ENCODE measurements around the gene CDH23.
A peak's percentile ranks its signal among the peaks of the same experiment; 100 is the strongest.
"Not testable (repeated sequence)": the region's sequence is repeated elsewhere in the genome, so short reads cannot be mapped to it uniquely, and the experiment has no call there.

The CDH23 gene

DNA sequence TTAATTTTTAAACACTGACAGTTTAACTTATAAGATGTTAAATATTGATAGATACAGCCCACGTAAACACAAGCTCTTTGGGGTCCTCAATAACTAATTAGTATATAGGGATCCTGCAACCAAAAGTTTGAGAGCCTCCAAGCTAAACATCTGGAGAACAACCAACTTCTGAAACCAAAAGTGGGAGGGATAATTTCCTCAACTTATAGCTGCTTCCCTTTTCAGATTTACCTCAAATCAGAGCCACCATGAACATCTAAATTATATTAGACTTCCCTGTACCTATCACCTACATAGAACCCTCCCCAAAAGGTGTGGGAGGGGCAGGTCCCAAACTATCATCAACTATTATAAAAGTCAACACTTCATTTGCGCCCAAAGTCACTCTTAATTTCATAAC, 445.7 kb downstream of the CDH23 start:
- DNase-seq (ENCODE audit: low read depth), result no peak

DNA sequence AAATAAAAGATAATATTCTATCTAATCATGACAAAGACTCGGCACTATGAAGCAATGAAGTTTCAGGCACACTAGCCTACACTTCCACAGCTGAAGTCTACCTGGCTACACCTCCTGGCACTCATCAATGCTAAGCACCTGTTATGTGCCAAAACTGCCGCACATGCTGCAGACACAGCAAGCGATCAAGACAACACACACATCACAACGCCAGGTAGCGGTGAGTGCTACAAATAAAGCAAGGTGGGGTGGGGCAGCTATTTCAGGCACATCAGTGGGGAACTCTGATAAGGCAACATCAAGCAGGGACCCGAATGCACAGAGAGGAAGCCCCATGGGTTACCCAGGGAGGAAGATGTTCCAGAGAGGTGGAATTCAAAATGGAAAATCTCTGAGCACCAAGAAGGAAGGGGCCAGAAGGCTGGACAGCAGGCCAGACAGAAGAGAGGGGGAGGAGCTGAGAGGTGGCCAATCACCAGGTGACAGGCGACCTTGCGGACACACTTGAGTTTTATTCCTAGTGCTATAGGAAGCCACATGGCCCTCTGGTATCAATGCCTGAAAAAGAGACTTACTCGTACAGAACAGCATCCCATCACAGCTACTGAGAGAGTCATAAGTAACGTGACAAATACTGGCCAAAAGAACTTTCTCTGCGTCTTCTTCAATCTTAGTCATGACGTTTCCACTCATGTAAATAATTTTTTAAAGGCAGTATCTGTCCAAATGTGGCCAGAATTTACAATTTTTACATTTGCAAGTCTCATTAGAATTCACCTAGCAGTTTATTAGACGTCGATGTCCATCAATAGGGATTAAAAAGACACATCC, 446.4 kb downstream of the CDH23 start:
- DNase-seq (ENCODE audit: low read depth), result no peak

- DNase-seq (ENCODE audit: low read depth), result no peak
These were observed 447.4 kb downstream of the CDH23 start for GRCh38 chr10:71844084-71844483.

DNA sequence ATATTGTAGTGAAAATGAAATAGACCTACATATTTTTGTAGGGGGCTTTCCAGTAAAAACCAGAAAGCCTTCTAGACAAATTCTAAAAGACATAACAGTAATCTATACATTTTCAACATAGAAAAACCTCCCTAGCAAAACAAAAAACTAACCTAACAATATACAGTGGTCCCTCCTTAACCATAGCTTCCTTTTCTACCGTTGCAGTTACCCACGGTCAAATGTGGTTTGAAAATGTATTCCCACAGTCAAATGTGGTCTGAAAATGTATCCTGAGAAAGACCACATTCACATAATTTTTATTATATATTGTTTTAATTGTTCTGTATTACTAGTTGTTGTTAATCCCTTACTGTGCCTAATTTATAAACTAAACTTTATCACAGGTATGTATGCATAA, 448.0 kb downstream of the CDH23 start:
- no peak for DNase-seq (ENCODE audit: low read depth)

- DNase-seq (ENCODE audit: low read depth), result no peak
These were observed 449.0 kb downstream of the CDH23 start for GRCh38 chr10:71845410-71846405.

DNA sequence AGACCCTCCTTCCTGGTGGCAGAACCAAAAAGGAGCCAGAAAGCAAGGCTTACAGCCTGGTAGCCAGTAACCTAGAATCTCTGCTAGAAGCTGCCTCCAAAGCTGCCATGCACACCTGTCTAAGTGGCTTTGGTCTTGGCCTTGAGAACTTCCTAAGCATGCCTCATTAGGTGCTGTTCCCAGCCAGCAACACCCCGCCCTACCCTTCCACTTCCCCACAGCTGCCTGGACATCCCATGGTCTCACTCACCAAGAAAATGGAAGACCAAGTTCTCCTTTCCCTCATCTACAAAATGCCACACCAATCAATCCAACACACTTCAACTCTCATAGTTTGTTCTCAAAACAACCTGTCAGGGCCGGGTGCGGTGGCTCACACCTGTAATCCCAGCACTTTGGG, 450.1 kb downstream of the CDH23 start:
- DNase-seq (ENCODE audit: low read depth), result no peak

DNA sequence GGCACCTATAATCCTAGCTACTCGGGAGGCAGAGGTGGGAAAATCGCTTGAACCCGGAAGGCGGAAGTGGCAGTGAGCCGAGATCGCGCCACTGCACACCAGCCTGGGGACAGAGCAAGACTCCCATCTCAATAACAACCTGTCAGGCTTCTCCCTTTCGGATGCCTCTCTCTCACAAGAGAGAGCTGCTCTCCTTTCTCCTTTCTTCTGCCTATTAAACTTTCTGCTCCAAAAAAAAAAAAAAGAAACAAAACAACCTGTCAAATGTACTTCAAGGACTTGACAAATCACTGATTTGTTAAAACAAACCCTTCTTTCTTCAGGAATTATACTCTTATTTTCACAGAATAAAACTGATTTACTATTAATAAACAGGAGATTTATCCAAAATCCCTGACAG, 450.7 kb downstream of the CDH23 start:
- no peak for DNase-seq (ENCODE audit: low read depth)

DNA sequence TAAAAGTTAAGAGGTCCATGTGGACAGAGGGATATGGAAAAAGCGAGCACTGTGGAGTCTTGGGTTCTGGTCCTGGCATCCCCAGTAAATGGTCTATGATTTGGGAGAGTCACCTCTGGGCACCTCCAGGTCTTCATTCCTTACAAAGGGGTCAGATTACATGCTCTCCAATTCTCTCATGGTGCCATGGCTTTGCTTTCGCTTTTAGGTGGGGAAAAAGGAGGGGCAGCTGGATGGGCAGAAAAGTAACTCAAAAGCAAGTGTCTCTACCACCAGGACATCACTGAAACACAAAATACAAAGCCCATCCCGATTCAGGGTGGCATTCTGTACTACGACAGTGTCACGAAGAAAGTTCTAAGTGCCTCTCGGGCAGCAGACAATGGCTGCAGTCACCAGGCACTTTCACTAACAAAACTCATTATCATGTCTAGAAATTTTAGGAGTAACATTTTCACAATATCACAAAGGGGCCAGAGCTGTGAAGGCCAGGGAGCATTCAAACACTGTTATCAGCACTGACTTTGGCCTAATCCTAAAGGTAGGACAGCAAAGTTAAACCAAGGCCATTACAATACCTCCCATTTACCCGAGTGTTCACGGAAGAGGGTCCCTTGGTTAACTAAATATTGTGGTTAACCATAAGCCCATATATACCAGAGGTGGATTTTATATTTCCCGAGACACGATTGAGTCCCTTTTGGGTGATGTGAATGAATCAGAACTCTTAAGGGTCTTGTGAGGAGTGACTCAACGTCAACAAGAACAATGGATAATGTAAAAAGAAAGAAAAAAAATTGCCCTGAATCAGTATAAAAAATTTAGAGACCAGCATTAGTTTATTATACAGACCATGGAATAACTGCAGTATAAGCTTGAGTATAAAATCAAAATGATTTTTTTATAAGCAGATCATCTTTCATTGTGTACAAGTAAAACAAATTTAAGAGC, 451.9 kb downstream of the CDH23 start:
- no peak for DNase-seq (ENCODE audit: low read depth)

DNA sequence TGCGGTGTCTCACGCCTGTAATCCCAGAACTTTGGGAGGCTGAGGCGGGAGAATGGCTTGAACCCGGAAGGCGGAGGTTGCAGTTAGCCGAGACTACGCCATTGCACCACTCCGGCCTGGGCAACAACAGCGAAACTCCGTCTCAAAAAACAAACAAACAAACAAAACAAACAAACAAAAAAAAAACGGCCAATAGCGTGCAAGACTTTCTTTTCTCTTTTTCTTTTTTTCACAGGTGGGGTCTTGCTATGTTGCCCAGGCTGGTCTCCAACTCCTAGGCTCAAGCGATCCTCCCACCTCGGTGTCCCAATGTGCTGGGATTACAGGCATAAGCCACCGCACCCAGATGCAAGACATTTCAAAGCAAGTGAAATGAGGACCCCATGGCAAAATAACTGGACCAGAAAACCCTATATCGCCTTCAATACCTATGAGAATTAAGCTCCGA, 452.8 kb downstream of the CDH23 start:
- DNase-seq (ENCODE audit: low read depth), result no peak

DNA sequence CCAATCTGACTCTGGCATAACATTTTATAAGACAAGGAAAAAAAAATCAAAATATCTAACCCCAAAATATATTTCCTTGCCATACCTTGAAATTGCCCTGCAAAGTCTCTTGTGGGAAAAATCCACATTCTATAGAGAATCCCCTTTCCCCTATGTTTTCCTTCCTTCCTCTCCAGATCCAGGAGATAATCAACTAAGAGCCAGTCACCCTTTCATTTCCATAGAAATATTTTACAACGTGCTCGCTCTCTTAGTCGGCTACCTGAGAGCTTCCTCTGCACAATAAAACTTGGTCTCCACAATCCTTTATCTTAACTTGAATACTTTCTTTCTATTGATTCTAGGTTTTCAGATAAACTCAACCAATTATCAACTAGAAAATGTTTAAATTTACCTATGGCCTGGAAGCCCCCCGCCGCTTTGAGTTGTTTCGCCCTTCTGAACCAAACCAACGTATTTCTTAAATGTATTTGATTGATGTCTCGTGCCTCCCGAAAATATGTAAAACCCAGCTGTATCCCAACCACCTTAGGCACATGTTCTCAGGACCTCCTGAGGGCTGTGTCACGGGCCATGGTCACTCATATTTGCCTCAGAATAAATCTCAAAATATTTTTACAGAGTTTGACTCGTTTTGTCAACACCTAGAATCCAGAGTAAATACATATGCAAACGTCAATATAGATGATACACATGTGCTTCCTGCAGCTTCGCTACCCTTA, 453.5 kb downstream of the CDH23 start:
- DNase-seq (ENCODE audit: low read depth), result no peak

GRCh38 chr10:71850743-71851464, 454.2 kb downstream of the CDH23 start, which contains the start of gene PSAP:
TSS of gene PSAP (minus strand) at chr10:71851251. CDS start at chr10:71851221, 30 bp downstream.
- peak; percentile 76 for DNase-seq (ENCODE audit: low read depth)

GRCh38 chr10:71851465-71852095, 454.9 kb downstream of the CDH23 start:
- not testable (repeated sequence) for DNase-seq (ENCODE audit: low read depth)

DNA sequence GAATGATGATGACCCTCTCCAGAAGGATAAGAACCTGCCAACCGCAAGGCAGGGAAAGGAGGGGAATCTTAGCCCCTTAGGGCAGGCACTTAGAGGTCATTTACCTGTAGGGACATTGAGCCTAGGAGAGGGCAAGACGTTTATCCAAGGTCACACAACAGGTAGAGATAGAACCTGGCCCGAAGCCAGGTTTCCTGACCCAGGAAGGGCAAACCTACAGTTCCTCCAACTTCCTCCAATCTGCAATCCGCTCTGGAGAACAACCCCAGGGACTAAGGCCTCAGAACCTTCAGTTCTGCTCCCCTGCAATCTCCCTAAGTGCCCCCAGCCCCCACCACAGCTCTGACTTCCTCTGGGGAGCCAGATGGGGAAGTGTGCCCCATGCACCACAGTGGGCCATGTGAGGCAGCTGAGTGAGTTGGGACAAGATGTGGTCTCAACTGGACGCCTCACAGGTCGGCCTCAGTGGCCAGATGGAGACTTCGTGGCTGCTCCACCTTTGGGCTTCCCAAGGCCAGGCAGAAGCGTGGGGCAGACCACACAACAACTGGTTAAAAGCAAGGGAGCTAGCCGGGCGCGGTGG, 455.7 kb downstream of the CDH23 start:
- DNase-seq (ENCODE audit: low read depth), result no peak

DNA sequence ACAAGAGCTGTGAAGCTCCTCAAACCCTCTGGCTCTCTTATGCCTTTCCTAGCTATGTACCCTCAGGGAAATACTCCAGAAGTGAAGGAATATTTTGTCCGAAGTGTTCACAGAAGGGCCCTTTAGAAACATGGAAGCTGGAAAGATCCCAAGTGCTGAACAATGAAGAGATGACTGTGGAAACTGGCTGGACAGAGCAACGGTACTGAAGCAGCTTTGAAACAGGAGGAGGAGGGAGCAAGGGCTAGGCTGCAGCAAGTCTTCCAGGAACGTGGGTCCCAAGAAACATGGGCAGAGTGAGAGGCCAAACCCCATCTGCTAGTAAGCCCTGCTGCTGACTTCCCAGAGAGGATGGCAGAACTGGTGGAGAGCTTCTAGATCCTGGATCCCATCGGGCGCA, 457.3 kb downstream of the CDH23 start:
- no peak for DNase-seq (ENCODE audit: low read depth)

DNA sequence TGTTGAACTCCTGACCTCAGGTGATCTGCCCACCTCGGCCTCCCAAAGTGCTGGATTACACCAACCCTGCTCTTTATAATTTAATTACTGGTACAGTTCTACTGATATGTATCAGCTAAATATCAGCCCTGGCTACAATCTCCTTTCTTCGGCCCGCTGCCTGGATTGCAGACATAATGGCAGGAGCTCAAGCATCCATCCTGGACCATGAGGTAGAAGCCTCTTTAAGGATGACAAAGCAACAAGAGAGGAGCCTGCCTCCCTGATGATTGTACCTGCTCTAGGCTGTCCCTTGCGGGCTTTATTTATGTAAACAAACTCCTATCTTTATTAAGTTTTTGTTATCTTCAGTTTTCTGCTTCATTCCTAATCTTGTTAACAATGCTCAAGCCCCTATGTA, 459.9 kb downstream of the CDH23 start:
- DNase-seq (ENCODE audit: low read depth), result no peak

- no peak for DNase-seq (ENCODE audit: low read depth)
These were observed 461.5 kb downstream of the CDH23 start for GRCh38 chr10:71857934-71858890.

DNA sequence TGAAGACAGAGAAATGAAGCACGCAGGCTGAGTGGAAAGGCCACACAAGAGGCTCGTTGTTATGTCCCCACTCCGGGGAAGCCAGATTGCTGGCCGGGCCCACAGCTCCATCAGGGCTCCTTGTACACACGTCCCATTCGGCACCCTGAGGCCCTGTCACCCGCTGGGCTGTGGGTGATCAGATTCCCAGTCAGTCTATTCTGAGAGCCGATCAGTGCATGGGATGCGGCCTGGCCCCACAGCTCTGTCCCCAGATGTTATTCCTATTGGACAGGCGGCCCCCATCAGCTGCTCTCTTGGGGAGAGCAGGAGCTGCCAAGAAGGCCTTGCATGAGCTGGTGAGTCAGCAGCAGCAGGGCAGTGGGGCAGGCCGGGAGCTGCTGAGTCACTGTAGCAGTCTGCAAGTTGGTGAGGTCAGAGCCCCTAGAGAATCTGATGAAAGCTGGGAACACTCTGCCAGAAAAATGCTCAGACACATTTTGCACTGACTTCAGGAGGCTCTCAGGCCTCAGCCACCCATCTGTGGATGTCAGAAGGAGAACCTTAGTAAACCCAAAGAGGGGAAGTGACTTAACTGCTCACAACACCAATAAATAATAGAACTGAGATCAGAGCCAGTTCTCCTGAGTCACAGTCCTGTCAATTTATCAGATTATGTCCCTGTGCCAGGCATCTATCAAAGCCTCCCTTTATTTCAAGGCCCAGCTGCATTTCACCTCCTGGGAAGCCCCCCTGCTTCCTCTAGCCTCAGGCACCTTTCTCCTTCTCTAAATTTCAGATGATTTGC, 463.7 kb downstream of the CDH23 start:
- peak; percentile 74 for DNase-seq (ENCODE audit: low read depth)
